Natural killer cell (primary cell): ENCODE measurements around the gene TNS3. TPM values are rescaled to one million over a fixed set of nuclear protein-coding genes. Genes with fewer than 3 reads are reported as not detected.

Experiments
- ATAC-seq, 3 donors: fragments of 150-1000 bp in 2 of 3; fragments of 200-7000 bp in 1 of 3; cut with Tn5 transposase; 1 replicate in 1 of 3; 2 replicates in 2 of 3; pipeline ENCODE4 v1.10.0; 2021; ENCODE audit warnings: mild to moderate bottlenecking in 2 of 3, moderate library complexity in 2 of 3
- DNase-seq, 2 donors: peaks; one replicate each; pipeline versions ENCODE4 v3.0.0 to v3.0.0-alpha.2; 2013 to 2021; ENCODE audit warnings: mixed read lengths in 1 of 2
- H3K27ac ChIP-seq: one replicate; pipeline ENCODE4 v1.5.1; 2013; ENCODE audit warnings: mild to moderate bottlenecking, low read length
- H3K27me3 ChIP-seq: one replicate; pipeline ENCODE4 v1.6.1; 2013; ENCODE audit warnings: low read length; ENCODE audit not compliant: control insufficient read depth, insufficient read depth
- H3K36me3 ChIP-seq: one replicate; pipeline ENCODE4 v1.6.1; 2013; ENCODE audit warnings: low read length; ENCODE audit not compliant: control insufficient read depth, insufficient read depth
- H3K4me1 ChIP-seq: one replicate; pipeline ENCODE4 v1.6.1; 2013; ENCODE audit warnings: low read length; ENCODE audit not compliant: control insufficient read depth, insufficient read depth
- H3K4me3 ChIP-seq: one replicate; pipeline ENCODE4 v1.5.1; 2013; ENCODE audit warnings: low read length
- H3K9me3 ChIP-seq: one replicate; pipeline ENCODE4 v1.6.1; 2013; ENCODE audit warnings: low read length; ENCODE audit not compliant: control insufficient read depth, insufficient read depth
- H3K27ac Mint-ChIP-seq, 2 donors: one replicate each; pipeline ENCODE4 v1.8.0; 2022; ENCODE audit warnings: mild to moderate bottlenecking in 2 of 2, mixed read lengths in 2 of 2, moderate library complexity in 1 of 2
- H3K27me3 Mint-ChIP-seq, 2 donors: one replicate each; pipeline ENCODE4 v1.8.0; 2022; ENCODE audit warnings: low read depth in 2 of 2, mixed read lengths in 2 of 2
- H3K36me3 Mint-ChIP-seq: one replicate; pipeline ENCODE4 v1.8.0; 2022; ENCODE audit warnings: mixed read lengths
- H3K4me1 Mint-ChIP-seq, 2 donors: one replicate each; pipeline ENCODE4 v1.8.0; 2022; ENCODE audit warnings: mixed read lengths in 2 of 2
- H3K4me3 Mint-ChIP-seq: one replicate; pipeline ENCODE4 v1.8.0; 2022; ENCODE audit warnings: mild to moderate bottlenecking, moderate library complexity, mixed read lengths
- H3K9me3 Mint-ChIP-seq, 2 donors: one replicate each; pipeline ENCODE4 v1.8.0; 2022; ENCODE audit warnings: mixed read lengths in 2 of 2
- CTCF ChIP-seq: fragments of 200-600 bp; IDR thresholded peaks from one replicate; pipeline ENCODE4 v1.8.0; 2022; ENCODE audit warnings: antibody characterized with exemption
- WGBS: methylation state at CpG from one replicate; pipeline ENCODE4 v1.1.7; 2013; ENCODE audit warnings: missing lambda C conversion rate; ENCODE audit not compliant: insufficient coverage; 5-methylcytosine and 5-hydroxymethylcytosine counted together
- intact Hi-C: fragments of 100-400 bp; cut with micrococcal nuclease; formaldehyde crosslinking; loops from one replicate; pipeline ENCODE4 v1.14.2; 2022
- total RNA-seq, 4 donors: library from RNA; stranded (reverse); fragments of 120-200 nt in 1 of 4; gene quantifications; one replicate each; pipeline versions ENCODE4 v1.2.3 to v1.2.4, GENCODE V29; 2013 to 2022

TNS3 gene
- total RNA-seq, 3 donors from 2014 or later (not counting 1 experiment from before 2014, with no cell fraction given) = 1.6 to 3.5 (median 2.9) TPM

GRCh38 chr7:47490501-47491265 is 91.2 kb downstream of the TNS3 start:
- no peak overlapping the region for H3K27ac Mint-ChIP-seq
- no peak overlapping the region for H3K4me3 ChIP-seq
- peaks cover 10% of the 10 kb centered on the region for H3K4me1 ChIP-seq

GRCh38 chr7:47489624-47490023 is 92.3 kb downstream of the TNS3 start:
- ATAC-seq (no peak), DNase-seq (no peak)
- no peak overlapping the region for H3K4me3 Mint-ChIP-seq
- Histone ChIP-seq H3K27ac (no peak overlapping the region), H3K36me3 (no peaks in the 10 kb centered on the region), H3K9me3 (no peaks in the 10 kb centered on the region), H3K27me3 (no peaks in the 10 kb centered on the region), H3K4me1 (peaks cover 3% of the 10 kb centered on the region), H3K4me3 (no peak overlapping the region)
- peaks cover 0 to 9% of the 10 kb centered on the region in 2 donors for H3K27me3 Mint-ChIP-seq
- peaks cover 0 to 5% of the 10 kb centered on the region in 2 donors for H3K4me1 Mint-ChIP-seq
- WGBS = 84% methylated on average over 6 of the region's 7 CpGs
- intact Hi-C loops = no loop called here
- H3K9me3 Mint-ChIP-seq = no peaks in the 10 kb centered on the region
- no peak overlapping the region for H3K27ac Mint-ChIP-seq
- no peak for TF ChIP-seq CTCF
- no peaks in the 10 kb centered on the region for H3K36me3 Mint-ChIP-seq

More at GRCh38 chr7:47490501-47491265, 91.2 kb downstream of the TNS3 start:
- intact Hi-C loops = no loop called here
- Mint-ChIP-seq H3K4me1 (peaks cover 0 to 6% of the 10 kb centered on the region in 2 donors), H3K36me3 (no peaks in the 10 kb centered on the region), H3K4me3 (no peak overlapping the region), H3K9me3 (no peaks in the 10 kb centered on the region), H3K27me3 (peaks cover 0 to 12% of the 10 kb centered on the region in 2 donors)
- WGBS = 90% methylated on average over 23 of the region's 24 CpGs
- H3K36me3 ChIP-seq = no peaks in the 10 kb centered on the region
- H3K27ac ChIP-seq = no peak overlapping the region
- no peaks in the 10 kb centered on the region for H3K27me3 ChIP-seq
- ATAC-seq = no peak
- TF ChIP-seq CTCF = no peak
- H3K9me3 ChIP-seq = no peaks in the 10 kb centered on the region
- DNase-seq = no peak

- Mint-ChIP-seq H3K9me3 (no peaks in the 10 kb centered on the region), H3K36me3 (no peaks in the 10 kb centered on the region), H3K27ac (no peak overlapping the region), H3K27me3 (peaks cover 0 to 2% of the 10 kb centered on the region in 2 donors), H3K4me1 (no peaks in the 10 kb centered on the region), H3K4me3 (no peak overlapping the region)
- no peak overlapping the region for H3K4me3 ChIP-seq
- H3K4me1 ChIP-seq = peaks cover under 1% of the 10 kb centered on the region
- 92% methylated on average over 8 of the region's 8 CpGs for WGBS
- no peak overlapping the region for H3K27ac ChIP-seq
- no peaks in the 10 kb centered on the region for H3K9me3 ChIP-seq
- H3K36me3 ChIP-seq = no peaks in the 10 kb centered on the region
- DNase-seq (no peak), ATAC-seq (no peak)
- no peak for TF ChIP-seq CTCF
- H3K27me3 ChIP-seq = no peaks in the 10 kb centered on the region
- intact Hi-C loops = no loop called here
Measured at GRCh38 chr7:47488969-47489342, 93.0 kb downstream of the TNS3 start.
